OCI-M2 (cell line): Measurements from ENCODE around the gene FPGS.
"Not testable (repeated sequence)": the region's sequence is repeated elsewhere in the genome, so short reads cannot be mapped to it uniquely, and the experiment has no call there.

Source experiments
- DNase-seq: peaks from one replicate; lab custom pipeline; 2025; ENCODE audit not compliant: unreplicated experiment; lab: John Stamatoyannopoulos, UW

The FPGS gene, protein sequence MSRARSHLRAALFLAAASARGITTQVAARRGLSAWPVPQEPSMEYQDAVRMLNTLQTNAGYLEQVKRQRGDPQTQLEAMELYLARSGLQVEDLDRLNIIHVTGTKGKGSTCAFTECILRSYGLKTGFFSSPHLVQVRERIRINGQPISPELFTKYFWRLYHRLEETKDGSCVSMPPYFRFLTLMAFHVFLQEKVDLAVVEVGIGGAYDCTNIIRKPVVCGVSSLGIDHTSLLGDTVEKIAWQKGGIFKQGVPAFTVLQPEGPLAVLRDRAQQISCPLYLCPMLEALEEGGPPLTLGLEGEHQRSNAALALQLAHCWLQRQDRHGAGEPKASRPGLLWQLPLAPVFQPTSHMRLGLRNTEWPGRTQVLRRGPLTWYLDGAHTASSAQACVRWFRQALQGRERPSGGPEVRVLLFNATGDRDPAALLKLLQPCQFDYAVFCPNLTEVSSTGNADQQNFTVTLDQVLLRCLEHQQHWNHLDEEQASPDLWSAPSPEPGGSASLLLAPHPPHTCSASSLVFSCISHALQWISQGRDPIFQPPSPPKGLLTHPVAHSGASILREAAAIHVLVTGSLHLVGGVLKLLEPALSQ

DNA sequence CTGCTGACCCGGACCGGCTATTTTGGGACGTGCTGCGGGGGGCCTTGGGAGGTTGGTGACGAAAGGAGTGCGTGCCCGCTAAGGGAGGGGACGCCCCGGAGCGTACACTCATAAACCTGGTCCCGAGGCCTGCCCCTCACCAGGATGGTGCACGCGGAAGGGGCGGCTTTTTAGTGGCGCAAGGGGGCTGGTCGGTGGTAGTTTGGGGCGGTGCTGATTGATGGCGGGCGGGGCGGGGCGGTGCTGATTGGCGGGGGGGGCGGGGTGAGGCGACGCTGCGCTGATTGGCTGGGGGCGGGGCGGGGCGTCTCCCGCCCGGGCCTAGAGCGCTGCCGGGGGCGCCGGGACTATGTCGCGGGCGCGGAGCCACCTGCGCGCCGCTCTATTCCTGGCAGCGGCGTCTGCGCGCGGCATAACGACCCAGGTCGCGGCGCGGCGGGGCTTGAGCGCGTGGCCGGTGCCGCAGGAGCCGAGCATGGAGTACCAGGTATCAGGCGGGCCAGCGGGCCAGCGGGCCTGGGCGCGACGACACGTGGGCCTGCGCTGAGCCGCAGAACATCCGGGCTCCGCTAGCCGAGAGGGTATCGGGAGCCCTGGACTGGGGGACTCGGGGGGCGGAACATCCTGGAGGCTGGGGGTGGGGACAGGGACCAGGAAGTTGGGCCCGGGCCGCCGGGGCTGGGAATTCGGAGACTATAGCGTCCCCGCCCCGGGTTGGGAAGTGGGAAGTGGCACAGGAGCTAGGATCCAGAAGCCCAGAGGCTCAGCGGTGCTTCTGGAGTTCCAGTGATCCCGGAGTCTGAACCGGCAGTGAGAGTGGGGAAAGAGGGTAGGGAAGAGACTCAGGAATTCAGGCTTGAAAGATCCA, at the start of gene FPGS:
Gene FPGS, plus strand, starts transcription at position 307 of the 868 bp plus-strand sequence. Its CDS starts 43 bp downstream, at position 350.
- no peak for DNase-seq

DNA sequence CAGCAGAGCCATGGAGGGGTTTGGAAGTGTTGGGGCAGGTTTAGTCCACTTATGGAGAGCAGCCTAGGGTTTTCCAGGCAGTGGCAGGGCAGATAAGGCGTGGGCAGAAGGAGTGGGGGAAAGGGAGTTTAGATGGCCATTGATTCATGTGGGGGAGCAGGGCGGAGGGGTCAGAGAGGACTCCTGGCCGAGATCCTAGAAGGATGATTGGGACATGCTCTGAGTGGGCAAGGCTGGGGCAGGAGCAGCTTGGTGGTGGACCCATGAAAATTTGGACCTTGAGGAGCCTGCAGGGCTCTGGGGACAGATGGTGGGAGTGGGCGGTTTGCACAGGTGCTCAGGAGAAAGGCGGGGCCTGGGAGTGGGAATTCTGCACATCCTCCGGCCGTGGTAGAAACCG, 49.5 kb upstream of the FPGS start:
- no peak for DNase-seq

DNA sequence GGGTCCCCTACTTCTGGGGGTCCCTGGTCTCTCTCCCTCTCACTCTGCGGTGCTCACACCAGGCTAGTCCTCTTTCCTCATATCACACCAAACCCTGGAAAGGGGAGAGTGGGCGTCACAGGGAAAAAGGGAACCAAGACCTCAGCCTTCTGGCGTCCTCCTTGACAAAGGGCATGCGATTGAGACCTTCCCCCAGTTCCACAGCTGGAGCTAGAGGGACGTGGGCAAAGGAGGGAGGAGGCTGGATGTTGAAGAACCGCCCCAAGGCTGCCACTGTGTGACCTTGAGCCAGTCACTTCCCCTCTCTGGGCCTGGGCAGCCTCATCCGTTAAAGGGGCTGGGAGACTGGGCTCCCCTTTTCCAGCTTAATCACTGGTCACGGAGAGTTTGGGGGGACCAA, 49.1 kb upstream of the FPGS start:
- DNase-seq = no peak

DNA sequence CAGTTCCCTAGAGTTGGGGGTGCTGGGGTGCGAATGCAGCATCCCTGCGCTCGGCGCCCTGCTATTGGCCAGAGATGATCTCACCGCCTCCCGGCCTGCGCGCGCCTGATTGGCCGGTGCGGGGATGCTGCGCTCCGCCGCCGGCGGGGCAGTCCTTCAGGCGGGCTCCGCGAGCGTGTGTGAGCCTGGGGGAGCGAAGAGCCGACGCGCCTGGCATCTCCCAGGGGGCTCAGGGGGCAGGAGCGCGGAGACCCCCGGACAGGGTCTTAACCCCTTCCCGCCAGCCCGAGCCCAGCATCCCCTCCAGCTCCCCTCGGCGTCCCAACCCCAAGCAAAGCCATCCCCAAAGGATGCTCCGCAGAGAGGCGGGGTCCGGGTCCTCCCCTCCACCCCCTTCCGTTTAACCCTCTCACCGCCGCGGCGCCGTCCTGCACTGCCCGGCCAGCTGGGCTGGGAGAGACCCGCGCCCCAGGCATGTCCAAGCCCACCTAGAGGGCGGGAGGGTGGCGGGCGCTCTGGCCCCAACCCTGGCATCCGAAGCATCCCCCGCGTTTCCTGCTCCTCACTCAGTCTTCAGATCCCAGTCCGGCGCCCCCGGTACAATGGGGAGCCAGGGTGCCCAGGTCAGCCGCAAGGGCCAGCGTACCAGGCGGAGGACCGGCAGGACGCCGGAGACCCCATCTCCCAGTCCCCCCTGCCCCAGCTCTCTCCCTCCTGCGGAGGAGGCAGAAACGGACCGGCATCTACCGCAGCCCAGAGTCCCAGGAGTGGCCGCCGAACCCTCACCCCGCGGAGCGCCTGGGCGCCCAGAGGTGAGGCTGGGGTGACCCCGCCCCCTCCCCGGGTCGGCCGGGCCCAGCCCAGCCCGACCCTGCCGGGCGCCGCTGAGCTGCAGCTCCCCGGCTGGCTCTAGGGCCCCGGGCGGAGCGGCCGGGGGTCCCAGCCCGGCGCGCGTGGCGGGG, 48.3 kb upstream of the FPGS start:
- no peak for DNase-seq

DNA sequence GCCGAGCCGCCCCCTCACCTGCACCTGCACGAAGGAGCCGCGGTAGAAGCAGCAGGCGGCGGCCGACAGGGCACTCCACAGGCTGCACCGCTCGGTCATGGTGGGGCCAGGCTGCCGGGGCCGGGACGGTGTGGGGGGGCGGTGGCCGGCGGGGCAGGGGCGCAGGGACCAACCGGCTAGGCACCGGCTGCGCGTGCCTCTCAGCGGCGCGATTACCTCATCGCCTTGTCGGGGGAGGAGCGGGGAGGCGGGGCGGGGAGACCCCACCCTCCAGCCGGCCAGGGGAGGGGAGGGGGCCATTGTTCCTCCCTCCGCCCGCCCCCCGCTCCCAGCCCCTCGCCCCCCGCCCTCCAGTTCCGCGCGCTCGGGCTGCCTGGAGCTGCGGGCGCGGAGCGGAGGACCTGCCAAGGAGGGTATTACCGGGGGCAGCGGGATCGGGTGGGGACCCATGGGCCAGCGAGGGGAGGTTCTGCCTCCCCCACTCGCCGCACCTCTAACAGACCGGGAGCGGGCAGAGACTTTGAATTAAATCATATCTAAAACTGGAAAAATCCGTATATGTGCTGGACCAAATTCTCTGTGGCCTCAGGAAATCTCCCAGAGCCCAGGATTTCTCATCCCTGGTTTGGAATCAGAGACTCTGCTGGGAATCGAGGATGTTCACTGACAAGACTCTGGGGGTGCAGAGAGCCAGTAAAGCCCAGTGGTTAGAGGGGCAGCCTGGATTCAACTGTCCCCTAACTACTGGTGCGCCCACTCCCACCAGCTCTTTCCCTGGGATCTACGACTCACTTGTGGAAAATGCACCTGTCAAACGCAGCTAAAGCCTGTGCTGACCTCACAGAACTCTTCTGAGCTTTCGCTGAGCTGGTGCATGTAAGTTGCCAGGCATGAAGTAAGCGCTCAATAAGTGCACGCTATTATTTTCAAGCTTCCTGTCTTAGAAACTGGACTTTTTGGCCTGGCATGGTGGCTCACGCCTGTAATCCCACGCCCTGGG, 47.3 kb upstream of the FPGS start:
- DNase-seq = no peak

DNA sequence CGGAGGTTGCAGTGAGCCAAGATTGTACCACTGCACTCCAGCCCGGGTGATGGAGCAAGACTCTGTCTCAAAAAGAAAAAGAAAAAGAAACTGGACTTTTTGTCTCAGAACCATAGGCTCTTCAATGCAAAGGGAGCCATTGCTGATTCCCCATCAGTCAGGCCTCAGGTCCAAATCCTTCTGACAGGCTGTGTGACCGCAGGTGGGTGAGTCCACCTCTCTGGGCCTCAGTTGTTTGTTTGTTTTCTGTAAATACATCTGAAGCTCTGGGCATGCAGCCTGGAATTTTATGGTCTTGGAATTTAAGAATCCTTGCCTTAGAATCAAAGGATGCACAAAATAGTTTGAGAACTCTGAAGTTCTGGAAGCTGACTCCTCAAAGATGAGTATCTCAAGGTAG, 46.4 kb upstream of the FPGS start:
- DNase-seq = no peak

DNA sequence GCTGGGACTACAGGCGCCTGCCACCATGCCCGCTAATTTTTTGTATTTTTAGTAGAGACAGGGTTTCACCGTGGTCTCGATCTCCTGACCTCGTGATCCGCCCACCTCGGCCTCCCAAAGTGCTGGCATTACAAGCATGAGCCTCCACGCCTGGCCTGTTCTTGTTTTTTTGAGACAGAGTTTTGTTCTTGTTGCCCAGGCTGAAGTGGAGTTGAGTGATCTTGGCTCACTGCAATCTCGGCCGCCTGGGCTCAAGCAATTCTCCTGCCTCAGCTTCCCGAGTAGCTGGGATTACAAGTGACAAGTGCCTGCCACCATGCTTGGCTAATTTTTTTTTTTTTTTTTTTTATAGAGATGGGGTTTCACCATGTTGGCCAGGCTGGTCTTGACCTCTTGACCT, 45.9 kb upstream of the FPGS start:
- not testable (repeated sequence) for DNase-seq

DNA sequence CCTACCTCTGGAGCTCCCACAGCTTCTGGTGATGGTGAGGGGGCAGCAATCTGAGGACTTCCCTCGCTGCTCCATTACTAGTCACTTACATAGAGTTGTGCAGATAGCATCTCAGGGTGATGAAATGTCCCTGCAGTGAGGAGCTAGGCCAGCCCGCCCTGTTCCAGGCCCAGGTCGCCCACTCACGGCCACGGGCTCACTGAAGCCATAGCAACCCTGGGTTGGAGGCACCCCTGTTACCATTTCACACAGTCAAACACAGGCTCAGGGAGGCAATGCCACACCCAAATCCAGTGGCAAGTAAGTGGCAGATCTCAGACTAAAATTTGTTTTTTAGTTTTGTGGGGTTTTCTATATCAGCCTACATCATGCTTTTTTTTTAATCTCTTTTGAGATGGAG, 43.8 kb upstream of the FPGS start:
- no peak for DNase-seq

DNA sequence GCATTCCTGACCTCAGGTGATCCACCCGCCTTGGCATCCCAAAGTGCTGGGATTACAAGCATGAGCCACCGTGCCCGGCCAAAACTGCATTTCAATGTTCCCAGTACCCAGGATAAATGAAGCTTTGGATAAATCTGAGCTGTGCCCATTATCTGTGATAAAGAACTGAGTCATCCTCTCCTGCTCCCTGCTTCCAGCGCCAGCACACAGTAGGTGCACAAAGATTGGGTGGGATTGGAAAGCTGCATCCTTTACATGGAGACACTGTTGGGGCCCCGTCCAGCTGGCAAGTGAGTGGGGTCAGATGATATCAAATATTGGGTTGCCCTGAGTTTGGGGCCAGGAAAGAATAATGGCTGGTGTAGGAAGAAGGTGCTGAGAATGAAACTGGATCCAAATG, 41.6 kb upstream of the FPGS start:
- no peak for DNase-seq

DNA sequence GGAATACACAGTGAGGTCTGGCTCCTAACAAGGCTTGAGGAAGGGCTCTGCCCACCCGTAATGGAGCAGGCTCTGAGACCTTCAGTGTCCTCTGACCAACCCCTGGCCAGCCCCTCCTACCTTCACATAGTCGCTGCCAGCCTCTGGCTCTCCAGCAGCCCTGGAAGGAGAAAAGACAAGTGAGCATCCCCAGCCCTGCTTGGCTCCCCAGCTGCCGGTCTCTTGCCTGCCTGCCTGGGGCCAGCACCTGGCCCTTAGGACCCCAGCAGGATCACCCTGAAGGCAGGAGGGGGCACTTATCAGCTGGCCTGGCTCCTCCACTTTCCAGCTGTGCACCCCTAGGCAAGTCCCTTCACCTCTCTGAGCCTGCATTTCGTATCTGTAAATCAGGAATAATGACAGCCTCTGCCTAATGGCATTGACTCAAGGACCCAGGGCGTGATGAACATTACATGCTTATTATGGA, 41.2 kb upstream of the FPGS start:
- DNase-seq = no peak

DNA sequence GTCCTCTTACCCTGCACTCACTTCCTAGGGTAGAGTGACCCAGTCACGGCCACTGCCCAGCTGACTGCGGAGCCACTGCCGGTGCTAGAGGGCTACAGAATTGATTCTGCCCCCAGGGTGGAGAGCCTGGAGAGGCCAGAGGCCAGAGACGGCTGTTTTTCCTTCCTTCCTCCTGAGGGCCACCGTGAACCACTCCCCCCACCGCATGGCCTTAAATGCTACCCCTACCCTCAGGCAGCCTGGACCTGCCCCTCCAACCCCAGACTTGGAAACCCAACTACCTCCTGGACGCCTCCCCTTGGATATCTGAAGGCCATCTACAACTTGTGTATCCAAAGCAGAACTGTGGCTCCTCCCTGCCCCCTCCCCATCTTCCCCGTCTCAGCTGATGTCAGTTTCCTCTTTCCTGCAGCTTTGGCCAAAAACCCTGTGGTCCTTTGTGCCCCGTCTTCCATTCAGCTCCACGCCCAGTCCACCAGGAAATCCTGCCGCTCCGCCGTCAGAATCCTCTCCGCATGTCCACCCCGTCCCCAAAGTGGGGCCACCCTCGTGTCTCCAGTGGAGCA, 40.5 kb upstream of the FPGS start:
- DNase-seq = no peak

DNA sequence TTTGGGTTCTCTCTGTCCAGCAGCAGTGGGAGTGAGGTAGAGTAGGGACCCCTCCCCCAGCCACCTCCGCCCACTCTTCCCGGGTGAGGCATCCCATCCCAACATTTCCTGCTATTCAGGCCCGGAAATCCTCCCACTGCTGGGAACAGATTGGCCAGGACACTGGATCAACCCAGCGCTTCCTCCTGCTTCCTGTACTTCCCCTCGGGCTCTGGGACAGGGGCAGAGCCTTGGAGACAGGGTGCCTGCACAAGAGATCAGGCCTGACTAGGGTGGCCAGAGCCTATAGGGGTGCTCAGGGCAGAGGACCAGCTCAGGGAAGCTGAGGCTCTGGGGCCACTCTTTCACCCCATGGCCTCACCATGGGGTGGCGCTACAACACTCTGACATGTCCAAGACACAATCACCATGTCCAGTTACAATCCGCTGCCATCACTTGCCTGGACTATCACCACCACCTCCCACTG, 38.7 kb upstream of the FPGS start:
- DNase-seq = no peak

DNA sequence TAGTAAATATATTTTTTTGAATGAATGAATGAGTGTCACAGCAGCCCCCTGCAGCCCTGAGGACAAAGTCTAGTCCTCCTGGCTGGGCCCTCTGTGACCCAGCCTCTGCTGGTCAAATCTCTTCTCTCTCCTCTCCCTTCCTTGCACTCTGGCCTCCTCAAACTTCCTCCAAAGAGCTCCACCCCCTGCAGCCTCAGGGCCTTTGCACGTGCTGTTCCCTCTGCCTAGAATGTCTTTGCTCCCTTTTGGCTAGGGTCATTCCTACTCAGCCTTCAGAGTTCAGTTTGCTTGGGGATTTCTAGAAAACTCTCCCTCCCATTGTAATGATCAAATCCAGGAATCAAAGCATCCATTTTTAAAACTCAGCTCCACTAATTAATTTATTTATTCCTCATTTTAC, 37.3 kb upstream of the FPGS start:
- DNase-seq = no peak

DNA sequence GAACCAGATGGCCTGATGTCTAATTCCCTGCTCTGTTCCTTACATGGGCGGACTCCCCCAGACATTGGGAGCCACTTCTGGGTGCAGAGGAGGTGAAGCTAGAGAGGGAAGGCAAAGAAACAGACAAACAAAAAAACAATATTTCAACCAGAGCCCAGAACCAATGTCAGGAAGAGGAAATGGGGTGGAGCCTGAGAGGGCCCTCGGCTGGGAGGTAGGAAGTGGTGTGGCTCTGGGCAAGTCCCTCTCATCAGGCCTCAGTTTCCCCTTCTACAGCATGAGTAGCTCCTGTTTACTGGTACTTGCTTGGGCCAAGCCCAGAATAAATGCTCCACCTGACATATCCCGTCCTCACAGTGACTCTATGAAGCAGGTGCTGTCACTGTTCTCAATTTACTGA, 35.3 kb upstream of the FPGS start:
- DNase-seq = no peak

DNA sequence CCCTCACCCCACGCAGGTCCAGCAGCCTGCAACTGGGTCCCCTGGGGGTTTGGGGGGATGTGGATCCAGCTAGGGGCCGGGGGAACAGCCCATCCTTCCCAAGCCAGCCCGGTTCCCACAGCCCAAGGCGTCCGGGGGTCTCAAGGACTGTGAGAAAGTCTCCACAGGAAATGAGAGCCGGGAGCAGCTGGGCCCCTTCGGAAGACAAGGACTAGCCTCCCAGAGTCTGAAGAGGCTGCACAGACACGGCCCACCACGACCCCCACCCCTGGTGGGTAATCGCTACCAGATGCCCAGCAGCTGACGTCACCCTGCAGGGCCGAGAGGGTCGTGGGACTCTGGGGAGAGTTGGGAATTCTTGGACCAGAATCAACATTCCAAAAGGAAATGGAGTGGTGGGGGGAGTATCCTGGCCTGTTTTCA, 34.8 kb upstream of the FPGS start:
- no peak for DNase-seq

DNA sequence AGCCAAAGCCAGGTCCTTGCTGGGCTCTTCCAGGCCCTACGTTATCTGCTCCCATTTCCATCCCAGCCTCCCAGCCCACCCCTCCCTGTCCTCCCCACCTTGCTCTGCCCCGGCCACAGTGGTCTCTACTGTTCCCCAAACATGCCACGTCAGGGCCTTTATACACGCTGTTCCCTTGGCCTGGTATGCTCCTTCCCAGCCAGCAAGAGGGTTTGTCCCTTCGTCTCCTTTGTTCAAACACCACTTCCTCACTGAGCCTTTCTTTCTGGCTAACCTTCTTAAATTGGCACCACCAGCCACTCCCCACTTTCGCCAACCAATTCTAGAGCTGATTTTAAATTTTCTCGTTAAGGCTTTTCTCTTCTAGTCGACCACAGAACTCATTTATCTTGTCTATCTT, 34.0 kb upstream of the FPGS start:
- DNase-seq = no peak

DNA sequence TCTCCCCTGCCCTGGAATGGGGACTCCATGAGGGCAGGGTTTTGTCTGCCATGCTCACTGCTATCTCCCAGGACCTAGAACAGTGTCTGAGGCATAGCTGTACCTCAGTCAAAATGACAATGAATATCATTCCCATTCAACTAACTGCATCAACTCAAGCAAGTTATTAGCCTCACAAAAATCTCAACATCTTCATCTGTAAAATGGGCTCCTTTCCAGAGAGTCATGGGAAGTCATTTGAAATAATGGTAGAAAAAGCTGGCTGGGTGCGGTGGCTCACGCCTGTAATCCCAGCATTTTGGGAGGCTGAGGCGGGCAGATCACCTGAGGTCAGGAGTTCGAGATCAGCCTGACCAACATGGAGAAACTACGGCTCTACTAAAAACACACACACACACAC, 33.6 kb upstream of the FPGS start:
- DNase-seq = no peak

DNA sequence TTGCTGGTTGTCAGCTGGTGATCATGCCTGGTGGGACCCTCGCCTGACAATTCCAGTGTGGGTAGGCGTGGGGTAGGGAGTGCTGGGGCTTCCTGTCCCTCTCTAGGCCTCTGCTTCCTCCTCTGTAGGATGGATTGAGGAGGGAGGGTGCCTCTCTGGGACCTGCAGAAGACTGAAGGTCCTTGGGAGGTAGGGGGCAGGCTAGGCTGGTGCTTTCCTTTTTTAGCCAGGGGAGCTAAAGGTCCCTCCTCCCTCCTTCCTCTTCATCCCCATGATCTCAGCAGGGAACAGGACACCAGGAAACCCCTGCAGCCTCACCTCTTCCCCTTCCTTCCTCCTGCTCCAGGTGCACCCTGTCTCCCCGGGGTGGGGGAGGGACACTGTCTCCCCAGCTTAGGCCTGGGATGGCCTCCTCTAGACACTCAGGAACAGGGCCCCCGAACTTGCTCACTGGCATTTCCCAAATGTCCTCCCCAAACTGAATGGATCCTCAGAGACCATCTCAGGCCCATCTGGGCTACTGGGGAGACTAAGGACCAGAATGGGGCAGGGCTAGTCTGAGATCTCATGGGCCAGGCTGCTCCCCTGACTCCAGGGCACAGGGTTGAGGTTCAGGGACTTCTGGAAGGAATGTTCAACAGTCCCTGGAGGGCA, 32.6 kb upstream of the FPGS start:
- DNase-seq = no peak

DNA sequence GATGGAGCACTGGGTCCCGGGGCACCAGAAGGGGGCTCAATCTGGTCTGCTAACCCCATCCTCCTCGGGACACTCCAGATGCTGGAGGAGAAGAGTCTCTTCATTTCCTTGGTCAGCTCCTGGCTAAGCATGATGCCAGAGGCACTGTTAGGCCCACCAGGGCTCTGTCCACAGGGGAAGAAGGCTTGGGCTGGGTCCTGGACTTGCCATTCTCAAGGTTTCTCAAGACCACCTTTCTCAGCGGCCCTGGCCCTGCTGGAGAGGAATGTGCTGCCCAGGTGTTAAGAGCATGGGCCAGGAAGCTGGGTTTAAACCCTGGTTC, 32.1 kb upstream of the FPGS start:
- DNase-seq = no peak
